Femur (tissue), 1 donor: ENCODE measurements around the gene EXOC3L4.

Experiments used
- DNase-seq: peaks from one replicate; pipeline ENCODE4 v3.0.0-alpha.2; 2017

EXOC3L4 gene

GRCh38 chr14:103155826-103156394 lies 61.4 kb downstream of the EXOC3L4 start:
- no peak for DNase-seq

GRCh38 chr14:103156651-103157378 lies 62.3 kb downstream of the EXOC3L4 start:
- DNase-seq: no peak

- DNase-seq: no peak
Observed at GRCh38 chr14:103157969-103158368, 63.4 kb downstream of the EXOC3L4 start.

GRCh38 chr14:103158688-103159087 lies 64.2 kb downstream of the EXOC3L4 start:
- no peak for DNase-seq
